NCI-H2171 treated with DMSO at 0.1 percent for 48 hours (cell line): ENCODE measurements around the gene CDHR2.

Experiments used
- DNase-seq: peaks from one replicate; lab custom pipeline; 2025; lab: John Stamatoyannopoulos, UW

Gene CDHR2

GRCh38 chr5:176619569-176620332 lies 70.6 kb downstream of the CDHR2 start:
- DNase-seq, result no peak

- no peak for DNase-seq
Observed at GRCh38 chr5:176620333-176620981, 71.3 kb downstream of the CDHR2 start.

DNA sequence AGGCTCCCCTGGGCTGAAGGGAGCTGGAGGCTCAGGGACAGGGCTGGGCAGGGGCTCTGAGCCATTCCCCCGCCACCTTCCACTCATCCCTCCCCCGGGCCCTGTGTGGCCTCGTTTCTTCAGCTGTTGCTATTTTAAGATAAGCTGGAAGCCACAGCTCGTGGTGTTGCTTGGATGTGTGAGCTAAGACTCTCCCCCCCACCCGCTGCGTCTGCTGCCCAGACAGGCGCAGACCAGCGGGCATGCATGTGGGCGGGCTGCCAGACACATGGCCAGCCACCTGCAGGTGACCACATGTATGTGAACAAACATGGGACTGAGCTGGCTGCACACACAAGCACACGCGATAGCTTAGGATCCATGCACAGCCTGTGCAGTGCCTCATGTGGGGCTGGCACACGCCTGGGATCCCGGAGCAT lies 72.5 kb downstream of the CDHR2 start:
- DNase-seq, result no peak

DNA sequence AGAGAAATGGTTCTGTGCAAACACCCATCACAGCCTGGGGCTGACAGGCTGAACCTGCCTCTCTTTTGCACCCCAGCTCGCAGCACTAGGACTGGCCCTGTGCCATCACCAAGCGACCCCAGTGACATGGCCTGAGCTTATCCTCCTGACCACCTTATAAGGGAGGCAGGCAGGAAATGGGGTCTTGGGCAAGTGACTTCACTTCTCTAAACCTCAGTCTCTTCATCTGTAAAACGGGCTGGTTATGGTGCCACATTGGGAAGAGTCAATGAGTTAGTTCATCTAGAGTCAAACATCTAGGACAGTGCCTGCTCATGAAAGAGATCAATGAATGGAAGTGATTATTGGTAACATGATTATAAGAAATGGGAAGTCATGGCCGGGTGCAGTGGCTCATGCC lies 75.0 kb downstream of the CDHR2 start:
- DNase-seq, result no peak

GRCh38 chr5:176624938-176625337 lies 75.8 kb downstream of the CDHR2 start:
- no peak for DNase-seq

GRCh38 chr5:176625512-176625911 lies 76.4 kb downstream of the CDHR2 start:
- no peak for DNase-seq

- DNase-seq, result no peak
Observed at GRCh38 chr5:176625966-176626875, 77.1 kb downstream of the CDHR2 start.

DNA sequence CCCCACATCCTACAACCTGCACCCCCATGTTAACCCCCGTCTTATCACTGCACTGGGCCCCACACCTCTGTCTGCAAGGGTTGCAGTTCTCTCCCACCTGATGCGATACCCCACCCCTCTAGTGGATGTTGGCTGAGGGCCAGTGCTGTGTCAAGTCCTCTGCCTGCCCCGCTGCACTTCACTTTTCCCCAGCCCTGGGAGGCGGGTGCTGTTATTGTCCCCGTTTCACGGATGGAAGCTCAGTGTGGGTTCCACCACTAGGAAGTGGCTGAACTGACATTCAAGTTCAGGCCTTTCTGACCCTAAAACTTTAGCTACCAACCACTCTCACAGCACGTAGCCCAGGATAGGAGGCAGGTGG lies 77.7 kb downstream of the CDHR2 start:
- no peak for DNase-seq

DNA sequence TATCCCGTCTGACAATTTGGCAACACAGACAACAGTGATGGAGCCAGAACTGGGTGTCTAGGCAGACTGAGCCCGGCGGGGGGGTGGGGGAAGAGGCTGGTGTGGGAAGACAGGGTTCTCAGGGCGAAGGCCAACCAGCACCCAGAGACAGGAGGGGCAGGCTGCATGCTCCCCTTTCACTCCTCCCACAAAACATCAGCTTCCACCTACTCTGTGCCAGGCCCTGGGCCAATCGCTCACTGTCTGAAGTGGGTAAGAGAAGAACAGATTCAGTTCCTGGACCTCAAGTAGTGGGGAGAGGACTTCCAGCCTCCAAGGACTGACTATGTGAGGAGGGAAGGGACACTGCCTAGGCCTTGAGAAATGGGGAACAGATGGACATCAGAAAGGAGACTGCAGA lies 78.4 kb downstream of the CDHR2 start:
- no peak for DNase-seq

- DNase-seq, result no peak
Observed at GRCh38 chr5:176628406-176629228, 79.5 kb downstream of the CDHR2 start.

DNA sequence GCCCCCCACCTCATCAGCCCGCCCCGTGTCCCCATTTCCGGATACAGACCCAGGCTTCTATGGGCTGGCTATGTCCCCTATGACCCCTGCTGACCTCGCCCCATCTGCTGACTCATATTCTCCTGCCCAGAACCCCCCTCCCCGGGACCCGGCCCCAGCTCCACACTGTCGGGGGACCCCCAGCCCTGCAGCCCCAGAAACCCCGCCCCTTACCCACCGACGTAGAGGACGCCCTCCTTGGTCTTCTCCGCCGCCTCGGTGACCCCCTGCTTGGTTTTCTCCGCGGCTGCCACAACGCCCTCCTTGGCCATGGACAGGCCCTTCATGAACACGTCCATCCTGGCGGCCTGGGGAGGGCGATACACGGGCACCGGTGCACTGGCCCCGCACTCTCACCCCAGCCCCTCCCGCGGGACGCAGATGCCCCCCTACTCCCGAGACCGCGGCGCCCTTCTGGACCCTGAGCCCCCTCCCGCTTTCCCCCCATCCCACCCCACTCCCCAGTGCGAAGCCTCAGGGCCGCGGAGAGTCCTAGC lies 80.2 kb downstream of the CDHR2 start:
- DNase-seq, result no peak

DNA sequence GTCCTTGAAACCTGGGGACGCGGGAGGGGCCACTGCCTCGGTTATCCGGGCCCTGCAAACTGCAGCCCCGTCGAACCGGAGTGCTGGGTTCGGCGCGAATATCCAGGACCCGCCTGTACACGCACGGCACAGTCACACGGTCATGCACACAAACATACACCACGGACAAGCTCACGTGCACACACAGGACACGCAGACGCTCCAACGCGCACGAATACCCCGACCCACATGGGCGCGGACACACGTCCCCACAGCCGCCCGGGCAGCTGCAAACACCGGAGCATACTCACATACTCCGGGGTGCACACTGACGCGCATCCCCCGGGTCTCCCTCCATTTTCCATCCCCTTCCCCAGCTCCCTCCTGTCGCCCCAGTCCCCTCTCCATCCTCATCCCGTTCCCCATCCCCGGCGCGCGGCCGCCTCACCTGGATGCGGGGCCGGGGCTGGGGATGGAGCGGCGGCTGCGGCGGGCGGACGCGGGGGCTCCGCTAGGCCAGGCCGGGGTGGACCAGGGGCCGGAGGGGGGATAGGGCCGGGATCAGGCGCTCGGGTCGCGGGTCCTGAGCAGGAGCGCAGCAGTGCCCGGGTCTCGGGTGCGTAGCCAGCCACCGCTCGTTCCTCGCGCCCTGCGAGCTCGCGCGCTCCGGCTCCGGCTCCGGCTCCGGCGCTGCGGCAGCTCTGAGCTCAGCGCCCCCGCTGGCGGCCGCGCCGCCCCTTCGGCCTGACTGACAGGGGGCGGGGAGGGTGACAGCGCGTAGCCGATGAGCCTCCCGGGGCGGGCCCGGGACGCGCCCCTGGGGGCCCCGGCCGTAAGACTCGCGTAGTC lies 80.9 kb downstream of the CDHR2 start, which contains the start of the genes EIF4E1B and SNCB:
TSS of gene EIF4E1B (plus strand) at position 823 of the 828 bp plus-strand sequence. CDS start 12,113 bp downstream, outside the sequence.
TSS of gene SNCB (minus strand) at position 682 of the 828 bp plus-strand sequence. CDS start 880 bp downstream, outside the sequence.
- peak; percentile 54 for DNase-seq

DNA sequence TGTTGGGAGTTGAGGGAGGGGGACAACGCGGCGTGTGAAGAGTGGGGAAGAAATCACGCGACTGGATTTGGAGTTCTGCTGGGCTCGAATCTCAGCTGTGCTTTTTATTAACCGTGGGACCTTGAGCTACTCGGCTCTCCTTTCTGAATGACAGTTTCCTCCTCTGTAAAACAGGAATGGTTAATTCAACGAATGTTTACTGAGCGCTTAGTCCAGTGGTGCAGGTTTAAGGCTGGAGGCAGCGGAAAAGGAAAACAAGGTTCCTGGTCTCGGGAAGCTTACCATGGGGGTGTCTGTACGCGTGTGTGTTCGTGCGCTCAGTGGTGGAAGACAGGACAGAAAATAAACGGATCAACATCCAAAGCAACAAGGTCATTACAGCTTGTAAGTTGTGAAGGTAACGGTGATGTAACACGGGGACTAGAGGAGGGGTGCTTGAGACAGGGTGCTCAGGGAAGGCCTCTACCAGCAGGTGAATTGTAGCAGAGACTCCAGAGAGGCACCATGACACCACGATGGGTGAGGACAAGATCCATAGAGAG lies 81.6 kb downstream of the CDHR2 start:
- no peak for DNase-seq

DNA sequence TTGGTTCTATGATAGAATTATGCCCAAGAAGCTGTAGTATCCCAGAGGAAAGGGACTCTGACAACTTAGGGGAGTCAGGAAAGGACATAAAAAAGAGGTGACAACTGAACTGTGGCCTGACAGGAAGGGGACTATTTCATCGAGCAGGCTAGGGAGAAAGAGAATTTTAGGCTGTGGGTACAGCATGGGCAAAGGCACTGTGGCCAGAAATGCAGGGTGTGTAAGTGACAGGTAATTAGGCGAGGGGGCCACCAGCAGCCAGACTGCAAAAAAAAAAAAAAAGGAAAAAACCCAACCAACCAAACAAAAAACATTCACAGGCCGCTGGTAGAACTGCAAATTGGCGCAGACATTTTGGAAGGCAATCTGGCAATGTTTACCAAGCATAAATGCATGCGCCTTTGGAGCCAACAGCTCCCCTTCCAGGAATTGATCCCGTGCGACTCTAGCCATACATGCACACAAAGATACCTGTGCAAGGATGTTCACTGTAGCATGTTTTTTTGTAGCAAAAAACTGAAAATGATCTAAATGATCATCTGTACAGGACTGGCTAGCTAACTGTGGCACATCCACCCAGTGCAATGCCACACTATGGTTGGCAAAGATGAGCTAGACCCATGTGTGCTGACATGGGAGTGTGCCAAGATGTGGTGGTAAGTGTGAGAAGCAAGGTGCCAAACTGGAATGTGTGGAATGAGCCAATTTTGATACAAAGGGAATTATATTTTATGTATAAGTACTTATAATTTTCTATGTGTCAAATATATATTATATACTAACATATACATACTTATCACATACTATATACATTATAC lies 82.5 kb downstream of the CDHR2 start:
- DNase-seq, result peak; percentile 75

DNA sequence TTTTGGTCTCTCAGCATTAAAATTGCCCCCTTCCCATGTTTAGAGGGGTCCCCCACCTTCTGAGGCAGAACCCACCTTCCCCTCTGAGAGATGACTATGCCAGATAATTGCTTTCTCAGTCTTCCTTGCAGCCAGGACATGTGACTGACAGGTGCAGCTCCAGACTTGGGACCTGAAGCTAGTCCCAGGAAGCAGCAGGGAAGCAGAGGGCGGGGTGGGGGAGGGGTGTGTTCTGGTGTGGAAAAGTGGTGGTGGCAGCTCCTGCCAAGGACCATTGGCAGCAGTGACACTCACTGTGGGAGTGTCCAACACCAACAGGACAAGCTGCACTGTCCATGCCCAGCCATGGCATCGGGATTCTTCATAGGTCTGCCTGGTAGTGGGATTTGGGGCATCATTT lies 83.6 kb downstream of the CDHR2 start:
- peak; percentile 39 for DNase-seq

DNA sequence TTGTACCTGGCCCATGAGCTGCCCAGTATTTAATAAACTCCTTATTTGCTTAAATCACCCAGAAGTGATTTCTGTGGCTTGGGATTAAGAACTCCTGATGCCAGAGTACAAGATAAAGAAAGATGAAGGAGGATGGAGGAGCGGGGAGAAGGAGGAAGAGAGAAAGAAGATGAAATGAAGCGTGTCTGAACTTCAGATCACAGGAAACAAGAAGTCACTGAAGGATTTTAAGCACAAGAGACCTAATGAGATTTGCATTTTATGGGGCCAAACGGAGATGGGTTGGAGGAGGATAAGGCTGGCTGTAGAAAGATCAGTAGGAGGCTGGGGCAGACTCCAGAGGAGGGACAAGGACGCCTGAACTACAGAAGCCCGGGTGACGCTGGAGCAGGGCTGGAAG lies 84.5 kb downstream of the CDHR2 start:
- no peak for DNase-seq

GRCh38 chr5:176636426-176636825 lies 87.3 kb downstream of the CDHR2 start:
- no peak for DNase-seq

GRCh38 chr5:176637556-176637955 lies 88.4 kb downstream of the CDHR2 start:
- DNase-seq, result no peak

- no peak for DNase-seq
Observed at GRCh38 chr5:176638437-176638836, 89.3 kb downstream of the CDHR2 start.
